ENCODE measurements around the gene TMEM187.

The TMEM187 gene

GRCh38 chrX:153944800-153945150, 27.8 kb upstream of the TMEM187 start:
- TF ChIP-seq CTCF (conservative IDR thresholded peaks at IDR 0.05; ENCODE audit: low read depth, low read length): no peak
- H3K4me3 ChIP-seq (ENCODE audit: low read depth, low read length): no peak overlapping the region
- no peak for DNase-seq (ENCODE audit: low read depth)

- TF ChIP-seq CTCF (conservative IDR thresholded peaks at IDR 0.05; ENCODE audit: low read depth, low read length): no peak
- no peak overlapping the region for H3K4me3 ChIP-seq (ENCODE audit: low read depth, low read length)
- no peak for DNase-seq (ENCODE audit: low read depth)
Measured at GRCh38 chrX:153945956-153946943, 26.3 kb upstream of the TMEM187 start.

- DNase-seq (ENCODE audit: low read depth): peak; percentile 83
- peak; percentile 89 for TF ChIP-seq CTCF (conservative IDR thresholded peaks at IDR 0.05; ENCODE audit: low read depth, low read length)
- no peak overlapping the region for H3K4me3 ChIP-seq (ENCODE audit: low read depth, low read length)
Measured at GRCh38 chrX:153947009-153947769, 25.4 kb upstream of the TMEM187 start.

- H3K4me3 ChIP-seq (ENCODE audit: low read depth, low read length): no peak overlapping the region
- TF ChIP-seq CTCF (conservative IDR thresholded peaks at IDR 0.05; ENCODE audit: low read depth, low read length): no peak
- DNase-seq (ENCODE audit: low read depth): no peak
Measured at GRCh38 chrX:153948002-153948466, 24.5 kb upstream of the TMEM187 start.

GRCh38 chrX:153948847-153949805, 23.4 kb upstream of the TMEM187 start:
- no peak for DNase-seq (ENCODE audit: low read depth)
- H3K4me3 ChIP-seq (ENCODE audit: low read depth, low read length): no peak overlapping the region
- no peak for TF ChIP-seq CTCF (conservative IDR thresholded peaks at IDR 0.05; ENCODE audit: low read depth, low read length)

GRCh38 chrX:153950127-153950526, 22.4 kb upstream of the TMEM187 start:
- no peak for DNase-seq (ENCODE audit: low read depth)
- TF ChIP-seq CTCF (conservative IDR thresholded peaks at IDR 0.05; ENCODE audit: low read depth, low read length): no peak
- no peak overlapping the region for H3K4me3 ChIP-seq (ENCODE audit: low read depth, low read length)

Data from choroid plexus epithelial cell (primary cell).